Uterus (tissue), 4 donors: ENCODE results near the gene COL15A1. TPM values are rescaled to one million over a fixed set of nuclear protein-coding genes. Genes with fewer than 3 reads are reported as not detected.

Experiments used
- DNase-seq, 2 donors: peaks; one replicate each; pipeline ENCODE4 v3.0.0-alpha.2; 2019 to 2020
- H3K27ac ChIP-seq, 2 donors: fragments of 200-600 bp; sonication (generic); 1 replicate in 1 of 2; 2 replicates in 1 of 2; pipeline ENCODE4 v1.5.1; 2016 to 2018
- H3K27me3 ChIP-seq, 2 donors: fragments of 200-600 bp; sonication (generic); one replicate each; pipeline ENCODE4 v1.5.1; 2018 to 2019; ENCODE audit warnings: control low read depth in 1 of 2
- H3K36me3 ChIP-seq, 2 donors: fragments of 200-600 bp; sonication (generic); one replicate each; pipeline ENCODE4 v1.5.1; 2019; ENCODE audit warnings: control low read depth in 1 of 2
- H3K4me1 ChIP-seq, 2 donors: fragments of 200-600 bp; sonication (generic); one replicate each; pipeline ENCODE4 v1.5.1; 2018 to 2019; ENCODE audit warnings: control low read depth in 1 of 2
- H3K4me3 ChIP-seq, 2 donors: fragments of 200-600 bp; sonication (generic); 1 replicate in 1 of 2; 2 replicates in 1 of 2; pipeline ENCODE4 v1.5.1; 2018 to 2019; ENCODE audit warnings: mild to moderate bottlenecking in 1 of 2
- H3K9me3 ChIP-seq, 2 donors: fragments of 200-600 bp; sonication (generic); one replicate each; pipeline ENCODE4 v1.5.1; 2019; ENCODE audit warnings: control low read depth in 1 of 2
- POLR2A ChIP-seq, 2 donors: fragments of 450-650 bp; IDR thresholded peaks; one replicate each; pipeline ENCODE4 v1.6.1; 2016; ENCODE audit warnings: antibody characterized with exemption in 2 of 2, mild to moderate bottlenecking in 1 of 2, moderate library complexity in 1 of 2
- intact Hi-C: fragments of 100-400 bp; cut with DNase I; formaldehyde crosslinking; loops from one replicate; pipeline ENCODE4 v1.15.1; 2023; ENCODE audit warnings: low total_unique reads
- total RNA-seq, 4 donors: library from RNA; depleted of rRNA in 3 of 4; stranded (reverse); fragments of >200 nt in 3 of 4; gene quantifications; one replicate each; pipeline versions ENCODE4 v1.1.0 to v1.2.4, GENCODE V29; 2014 to 2023
- TF ChIP-seq, protein P1 (sequence below), 4 experiments: fragments of 200-600 bp in 2 of 4; fragments of 450-650 bp in 2 of 4; sonication (generic) in 2 of 4; IDR thresholded peaks; one replicate each; pipeline ENCODE4 v1.5.1; 2016 to 2019; ENCODE audit warnings: antibody characterized with exemption in 4 of 4, mild to moderate bottlenecking in 2 of 4, moderate library complexity in 1 of 4
- donor health status: DM: yes; HTN: yes; CAD: no.

COL15A1 gene
- total RNA-seq, 4 donors from 2014 or later = 20.3 to 160 (median 50.4) TPM

DNA sequence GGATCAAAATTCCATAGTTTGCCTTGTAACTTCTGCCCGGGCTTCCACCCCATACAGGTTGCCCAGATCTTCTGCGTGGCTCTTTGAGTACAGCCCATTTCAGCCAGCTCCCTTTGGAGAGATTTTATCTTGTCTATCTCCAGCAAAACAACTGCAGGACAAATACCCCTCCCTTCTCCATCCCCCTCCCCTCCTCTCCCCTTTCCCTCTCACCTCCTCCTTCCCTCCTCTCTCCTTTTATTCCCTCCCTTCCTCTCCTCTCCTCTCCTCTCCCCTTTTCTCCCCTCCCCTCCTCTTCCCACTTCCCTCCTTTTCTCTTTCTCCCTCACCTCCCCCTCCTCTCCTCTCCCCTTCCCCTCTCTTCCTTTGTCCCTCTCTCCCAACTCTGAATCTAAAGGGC, 58.2 kb downstream of the COL15A1 start:
- DNase-seq = no peak
- H3K27me3 ChIP-seq = no peaks in the 10 kb centered on the region
- H3K4me3 ChIP-seq = no peak overlapping the region
- TF ChIP-seq, protein P1, sequence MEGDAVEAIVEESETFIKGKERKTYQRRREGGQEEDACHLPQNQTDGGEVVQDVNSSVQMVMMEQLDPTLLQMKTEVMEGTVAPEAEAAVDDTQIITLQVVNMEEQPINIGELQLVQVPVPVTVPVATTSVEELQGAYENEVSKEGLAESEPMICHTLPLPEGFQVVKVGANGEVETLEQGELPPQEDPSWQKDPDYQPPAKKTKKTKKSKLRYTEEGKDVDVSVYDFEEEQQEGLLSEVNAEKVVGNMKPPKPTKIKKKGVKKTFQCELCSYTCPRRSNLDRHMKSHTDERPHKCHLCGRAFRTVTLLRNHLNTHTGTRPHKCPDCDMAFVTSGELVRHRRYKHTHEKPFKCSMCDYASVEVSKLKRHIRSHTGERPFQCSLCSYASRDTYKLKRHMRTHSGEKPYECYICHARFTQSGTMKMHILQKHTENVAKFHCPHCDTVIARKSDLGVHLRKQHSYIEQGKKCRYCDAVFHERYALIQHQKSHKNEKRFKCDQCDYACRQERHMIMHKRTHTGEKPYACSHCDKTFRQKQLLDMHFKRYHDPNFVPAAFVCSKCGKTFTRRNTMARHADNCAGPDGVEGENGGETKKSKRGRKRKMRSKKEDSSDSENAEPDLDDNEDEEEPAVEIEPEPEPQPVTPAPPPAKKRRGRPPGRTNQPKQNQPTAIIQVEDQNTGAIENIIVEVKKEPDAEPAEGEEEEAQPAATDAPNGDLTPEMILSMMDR (IDR thresholded peaks at IDR 0.05) = no peak
- no peak for TF ChIP-seq POLR2A (IDR thresholded peaks at IDR 0.05)
- intact Hi-C loops = loop anchor here (5.0 kb wide), 1 partner anchor 145 kb away; no protein-coding TSS in a partner anchor
- peaks cover 0 to 6% of the 10 kb centered on the region in 2 donors for H3K4me1 ChIP-seq
- H3K9me3 ChIP-seq = no peaks in the 10 kb centered on the region
- H3K36me3 ChIP-seq = no peaks in the 10 kb centered on the region
- no peak overlapping the region for H3K27ac ChIP-seq

DNA sequence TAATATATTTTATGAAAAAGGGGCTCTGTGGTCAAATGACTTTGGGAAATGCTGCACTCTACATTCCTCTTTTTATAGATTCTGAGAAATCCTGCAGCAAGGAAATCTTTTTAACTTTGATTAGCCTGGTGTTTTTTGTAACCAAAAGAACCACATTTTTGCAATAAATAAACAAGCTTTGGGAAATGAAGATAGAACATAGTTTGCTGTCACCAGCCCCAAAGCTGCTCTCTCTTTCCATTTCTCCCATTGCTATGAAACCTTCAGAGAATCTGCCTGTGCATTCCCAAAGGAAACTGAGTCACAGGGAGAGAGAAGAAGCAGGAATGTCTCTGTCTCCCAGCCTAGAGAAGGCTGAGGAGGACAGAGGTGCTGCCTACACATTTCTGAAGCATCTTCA, 59.0 kb downstream of the COL15A1 start:
- no peak overlapping the region for H3K27ac ChIP-seq
- H3K36me3 ChIP-seq = no peaks in the 10 kb centered on the region
- no peaks in the 10 kb centered on the region for H3K27me3 ChIP-seq
- no peak for DNase-seq
- TF ChIP-seq, protein P1 (IDR thresholded peaks at IDR 0.05) = no peak
- TF ChIP-seq POLR2A (IDR thresholded peaks at IDR 0.05) = no peak
- H3K4me3 ChIP-seq = no peak overlapping the region
- H3K9me3 ChIP-seq = no peaks in the 10 kb centered on the region
- peaks cover 0 to 6% of the 10 kb centered on the region in 2 donors for H3K4me1 ChIP-seq
- intact Hi-C loops = loop anchor here (5.0 kb wide), 1 partner anchor 145 kb away; no protein-coding TSS in a partner anchor

DNA sequence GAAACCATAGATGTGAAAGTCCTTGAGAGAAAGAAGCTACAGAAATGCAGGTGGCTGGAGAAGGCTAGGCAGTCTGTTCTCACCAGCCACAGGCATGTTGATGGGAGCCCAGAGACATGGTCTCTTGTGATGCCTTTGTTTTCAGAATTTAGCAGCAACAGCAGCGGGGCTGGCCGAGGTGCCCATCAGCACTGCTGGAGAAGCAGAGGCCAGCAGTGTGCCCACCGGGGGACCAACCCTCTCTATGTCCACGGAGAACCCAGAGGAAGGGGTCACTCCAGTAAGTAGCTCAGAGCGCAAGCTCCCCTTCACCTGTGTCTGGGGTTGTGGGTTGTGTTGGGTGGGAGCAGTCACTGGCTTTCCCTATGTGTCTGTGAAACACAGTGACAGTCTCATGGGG, 59.6 kb downstream of the COL15A1 start:
- Histone ChIP-seq H3K4me1 (peaks cover 0 to 6% of the 10 kb centered on the region in 2 donors), H3K36me3 (no peaks in the 10 kb centered on the region), H3K9me3 (no peaks in the 10 kb centered on the region), H3K4me3 (no peak overlapping the region), H3K27ac (no peak overlapping the region), H3K27me3 (no peaks in the 10 kb centered on the region)
- DNase-seq = no peak
- intact Hi-C loops = loop anchor here (5.0 kb wide), 1 partner anchor 146 kb away; no protein-coding TSS in a partner anchor
- TF ChIP-seq, protein P1 (IDR thresholded peaks at IDR 0.05) = no peak
- TF ChIP-seq POLR2A (IDR thresholded peaks at IDR 0.05) = no peak

DNA sequence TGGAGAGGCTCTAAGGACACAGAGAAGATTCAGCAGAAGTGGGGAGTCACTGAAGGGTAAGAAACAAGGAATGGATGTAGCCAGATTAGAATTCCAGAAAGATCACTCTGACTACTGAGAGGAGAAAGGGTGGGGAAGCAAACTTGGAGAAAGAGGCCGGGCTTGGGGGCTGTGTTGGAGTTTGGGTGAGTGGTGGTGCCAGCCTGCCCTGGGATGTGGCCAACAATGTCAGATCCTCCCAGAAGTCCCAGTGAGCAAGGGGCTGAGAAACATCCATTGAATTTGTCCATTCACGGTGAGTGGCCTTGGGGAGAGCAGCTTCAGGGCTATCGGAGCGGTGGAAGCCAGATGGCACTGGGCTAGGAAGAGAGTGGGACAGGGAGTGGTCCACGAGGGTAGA, 60.4 kb downstream of the COL15A1 start:
- Histone ChIP-seq H3K27me3 (no peaks in the 10 kb centered on the region), H3K9me3 (no peaks in the 10 kb centered on the region), H3K4me3 (no peak overlapping the region), H3K36me3 (no peaks in the 10 kb centered on the region), H3K4me1 (peaks cover 0 to 4% of the 10 kb centered on the region in 2 donors), H3K27ac (no peak overlapping the region)
- TF ChIP-seq, protein P1 (IDR thresholded peaks at IDR 0.05) = no peak
- no peak for TF ChIP-seq POLR2A (IDR thresholded peaks at IDR 0.05)
- DNase-seq = no peak
- intact Hi-C loops = loop anchor here (5.0 kb wide), 1 partner anchor 147 kb away; no protein-coding TSS in a partner anchor

DNA sequence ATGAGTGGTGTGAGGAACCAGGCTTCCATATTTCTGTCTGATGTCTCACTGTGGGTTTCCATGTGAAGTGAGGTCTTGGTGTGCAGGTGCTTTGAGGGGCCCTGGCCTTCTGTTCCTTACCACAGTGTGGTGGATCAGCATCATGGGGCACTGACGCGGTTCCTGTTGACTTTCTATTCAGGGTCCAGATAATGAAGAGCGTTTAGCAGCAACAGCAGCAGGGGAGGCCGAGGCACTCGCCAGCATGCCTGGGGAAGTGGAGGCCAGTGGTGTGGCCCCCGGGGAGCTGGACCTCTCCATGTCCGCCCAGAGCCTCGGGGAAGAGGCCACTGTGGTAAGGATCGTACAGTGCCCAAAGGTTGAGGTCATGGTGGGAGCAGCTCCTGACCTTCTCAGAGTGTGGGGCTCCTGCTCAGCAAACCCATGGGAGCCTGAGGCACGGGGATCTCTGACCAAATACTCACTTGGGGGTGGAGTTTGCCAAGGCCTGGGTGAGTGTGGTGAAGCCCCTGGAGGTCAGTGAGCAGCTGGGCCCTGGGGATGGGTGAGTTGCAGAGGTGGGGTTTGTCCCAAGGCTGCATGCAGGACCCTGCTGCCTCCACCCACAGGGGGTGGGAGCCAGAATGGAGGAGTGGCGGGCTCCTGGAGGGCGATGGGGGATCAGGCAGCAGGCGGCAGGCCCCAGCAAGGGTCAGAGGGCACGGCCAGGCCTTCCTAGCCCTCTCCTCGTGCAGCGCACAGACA, 61.2 kb downstream of the COL15A1 start:
- Histone ChIP-seq H3K4me1 (no peaks in the 10 kb centered on the region), H3K4me3 (no peak overlapping the region), H3K9me3 (no peaks in the 10 kb centered on the region), H3K36me3 (no peaks in the 10 kb centered on the region), H3K27me3 (no peaks in the 10 kb centered on the region), H3K27ac (no peak overlapping the region)
- DNase-seq = no peak
- TF ChIP-seq POLR2A (IDR thresholded peaks at IDR 0.05) = no peak
- TF ChIP-seq, protein P1 (IDR thresholded peaks at IDR 0.05) = no peak
- intact Hi-C loops = loop anchor here (5.0 kb wide), 1 partner anchor 148 kb away; no protein-coding TSS in a partner anchor
